Amniotic epithelial cell (primary cell): Measurements from ENCODE around the gene RBM20.

Experiments used
- DNase-seq: peaks from one replicate; pipeline ENCODE4 v3.0.0-alpha.2; 2010; ENCODE audit warnings: low read depth

The RBM20 gene

GRCh38 chr10:110811791-110812581 lies 167.8 kb downstream of the RBM20 start:
- DNase-seq = no peak

GRCh38 chr10:110812583-110812982 lies 168.4 kb downstream of the RBM20 start:
- DNase-seq = no peak

GRCh38 chr10:110813743-110814472 lies 169.8 kb downstream of the RBM20 start:
- DNase-seq = no peak

GRCh38 chr10:110815354-110816004 lies 171.3 kb downstream of the RBM20 start:
- no peak for DNase-seq

- no peak for DNase-seq
Measured at GRCh38 chr10:110817614-110818013, 173.5 kb downstream of the RBM20 start.

- DNase-seq = no peak
Measured at GRCh38 chr10:110818311-110819256, 174.4 kb downstream of the RBM20 start.

- DNase-seq = no peak
Measured at GRCh38 chr10:110820321-110820814, 176.2 kb downstream of the RBM20 start.

- no peak for DNase-seq
Measured at GRCh38 chr10:110821508-110821907, 177.4 kb downstream of the RBM20 start.

- no peak for DNase-seq
Measured at GRCh38 chr10:110822035-110822711, 178.0 kb downstream of the RBM20 start.

GRCh38 chr10:110822712-110823311 lies 178.7 kb downstream of the RBM20 start:
- no peak for DNase-seq

- DNase-seq = no peak
Measured at GRCh38 chr10:110824152-110824441, 180.0 kb downstream of the RBM20 start.

- DNase-seq = no peak
Measured at GRCh38 chr10:110824660-110825059, 180.5 kb downstream of the RBM20 start.

GRCh38 chr10:110825508-110825907 lies 181.4 kb downstream of the RBM20 start:
- DNase-seq = no peak

- DNase-seq = peak; percentile 97
Measured at GRCh38 chr10:110827410-110827809, 183.3 kb downstream of the RBM20 start.

GRCh38 chr10:110827875-110828274 lies 183.7 kb downstream of the RBM20 start:
- DNase-seq = no peak

GRCh38 chr10:110828525-110828924 lies 184.4 kb downstream of the RBM20 start:
- DNase-seq = no peak

GRCh38 chr10:110829721-110830410 lies 185.7 kb downstream of the RBM20 start:
- no peak for DNase-seq

- DNase-seq = no peak
Measured at GRCh38 chr10:110833234-110833940, 189.3 kb downstream of the RBM20 start.

- no peak for DNase-seq
Measured at GRCh38 chr10:110833941-110834628, 189.9 kb downstream of the RBM20 start.
